DND-41 (cell line): Measurements from ENCODE around the gene FBN1.

Experiments
- ATAC-seq: fragments of 200-7000 bp; cut with Tn5 transposase; 3 replicates; pipeline ENCODE4 v1.9.1; 2021; ENCODE audit warnings: low read depth; ENCODE audit not compliant: insufficient read depth
- DNase-seq: peaks from one replicate; pipeline ENCODE4 v3.0.0-alpha.2; 2020
- H2AFZ ChIP-seq: 2 replicates; pipeline ENCODE4 v1.6.0; 2012; ENCODE audit warnings: low read depth, low read length
- H3K27ac ChIP-seq: 2 replicates; pipeline ENCODE4 v1.5.1; 2012; ENCODE audit warnings: low read length, inconsistent platforms
- H3K27me3 ChIP-seq: fragments of 200-600 bp; sonication (generic); 2 replicates; pipeline ENCODE4 v1.6.0; 2012; ENCODE audit warnings: low read length, mild to moderate bottlenecking, inconsistent platforms; ENCODE audit not compliant: insufficient read depth, poor library complexity
- H3K36me3 ChIP-seq: 2 replicates; pipeline ENCODE4 v1.5.1; 2012; ENCODE audit warnings: low read length, inconsistent platforms; ENCODE audit not compliant: insufficient read depth
- H3K4me1 ChIP-seq: 2 replicates; pipeline ENCODE4 v1.5.1; 2012; ENCODE audit warnings: mild to moderate bottlenecking, low read length; ENCODE audit not compliant: insufficient read depth
- H3K4me2 ChIP-seq: 2 replicates; pipeline ENCODE4 v1.6.0; 2012; ENCODE audit warnings: mild to moderate bottlenecking, moderate library complexity, low read length, inconsistent platforms; ENCODE audit not compliant: insufficient read depth
- H3K4me3 ChIP-seq, 2 experiments: fragments of 200-600 bp in 1 of 2; shearing (Covaris generic) in 1 of 2; 2 replicates each; pipeline ENCODE4 v1.5.1; 2012 to 2016; ENCODE audit warnings: inconsistent platforms in 2 of 2, low read length in 2 of 2, mild to moderate bottlenecking in 2 of 2, low read depth in 1 of 2, moderate library complexity in 1 of 2
- H3K79me2 ChIP-seq: 2 replicates; pipeline ENCODE4 v1.6.0; 2012; ENCODE audit warnings: low read length, inconsistent platforms; ENCODE audit not compliant: insufficient read depth
- H3K9ac ChIP-seq: 2 replicates; pipeline ENCODE4 v1.6.0; 2012; ENCODE audit warnings: low read depth, mild to moderate bottlenecking, inconsistent platforms, low read length, moderate library complexity
- H3K9me3 ChIP-seq: 2 replicates; pipeline ENCODE4 v1.5.1; 2012; ENCODE audit warnings: low read length, moderate library complexity, mild to moderate bottlenecking, inconsistent platforms; ENCODE audit not compliant: insufficient read depth, severe bottlenecking
- H4K20me1 ChIP-seq: 2 replicates; pipeline ENCODE4 v1.6.0; 2012; ENCODE audit warnings: low read length; ENCODE audit not compliant: insufficient read depth
- CTCF ChIP-seq: IDR thresholded peaks from 2 replicates; pipeline ENCODE4 v1.5.1; 2012; ENCODE audit warnings: borderline replicate concordance, low read length, moderate library complexity, mild to moderate bottlenecking; ENCODE audit not compliant: poor library complexity, severe bottlenecking; ENCODE audit errors: extremely low read depth
- EZH2 ChIP-seq: IDR thresholded peaks from 3 replicates; pipeline ENCODE4 v1.6.1; 2012; ENCODE audit warnings: borderline replicate concordance, low read depth, mild to moderate bottlenecking, moderate library complexity, low read length, inconsistent platforms; ENCODE audit not compliant: severe bottlenecking

The FBN1 gene

GRCh38 chr15:48440084-48440483 is 205.4 kb downstream of the FBN1 start:
- Histone ChIP-seq H3K27me3 (no peaks in the 10 kb centered on the region), H3K4me1 (no peaks in the 10 kb centered on the region), H3K9ac (no peak overlapping the region), H2AFZ (no peak overlapping the region), H4K20me1 (no peaks in the 10 kb centered on the region), H3K4me2 (no peak overlapping the region), H3K36me3 (no peaks in the 10 kb centered on the region), H3K4me3 (no peak overlapping the region), H3K9me3 (no peaks in the 10 kb centered on the region), H3K79me2 (no peaks in the 10 kb centered on the region), H3K27ac (no peak overlapping the region)
- TF ChIP-seq CTCF (no peak), EZH2 (no peak)
- ATAC-seq (no peak), DNase-seq (no peak)

DNA sequence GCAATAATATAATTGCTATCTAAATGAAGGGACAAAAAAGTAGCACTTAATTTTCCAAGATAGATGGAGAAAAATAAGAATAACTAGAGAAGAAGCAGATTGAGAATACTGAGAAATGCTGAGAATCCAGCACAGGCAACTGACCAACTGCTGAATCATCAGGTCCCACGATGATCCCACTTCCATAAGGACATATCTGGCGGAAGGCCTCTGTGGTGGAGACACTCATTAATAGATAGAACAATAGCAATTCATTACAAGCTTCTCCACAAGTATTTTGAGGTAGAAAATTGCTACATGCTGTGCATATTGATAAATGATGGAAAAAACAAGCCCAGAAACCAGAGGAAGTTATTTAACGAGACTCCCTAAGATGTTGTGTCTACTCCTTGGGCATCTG is 208.3 kb downstream of the FBN1 start:
- no peak for ATAC-seq

GRCh38 chr15:48435321-48435720 is 210.2 kb downstream of the FBN1 start:
- ATAC-seq (no peak), DNase-seq (no peak)
- no peak overlapping the region for H3K27ac ChIP-seq
- no peaks in the 10 kb centered on the region for H3K79me2 ChIP-seq
- no peaks in the 10 kb centered on the region for H3K36me3 ChIP-seq
- no peak overlapping the region for H3K4me2 ChIP-seq
- H3K27me3 ChIP-seq = no peaks in the 10 kb centered on the region
- H3K4me3 ChIP-seq = no peak overlapping the region
- no peak for TF ChIP-seq CTCF
- no peak for TF ChIP-seq EZH2
- H2AFZ ChIP-seq = no peak overlapping the region
- H3K9ac ChIP-seq = no peak overlapping the region
- H3K4me1 ChIP-seq = no peaks in the 10 kb centered on the region
- H4K20me1 ChIP-seq = no peaks in the 10 kb centered on the region
- H3K9me3 ChIP-seq = no peaks in the 10 kb centered on the region

More for the DNA sequence above, 208.3 kb downstream of the FBN1 start:
- no peaks in the 10 kb centered on the region for H3K79me2 ChIP-seq
- no peak for DNase-seq
- no peaks in the 10 kb centered on the region for H3K9me3 ChIP-seq
- no peaks in the 10 kb centered on the region for H3K27me3 ChIP-seq
- no peak overlapping the region for H2AFZ ChIP-seq
- H3K27ac ChIP-seq = no peak overlapping the region
- H3K4me3 ChIP-seq = no peak overlapping the region
- TF ChIP-seq CTCF (no peak), EZH2 (no peak)
- no peaks in the 10 kb centered on the region for H4K20me1 ChIP-seq
- no peaks in the 10 kb centered on the region for H3K36me3 ChIP-seq
- H3K4me1 ChIP-seq = no peaks in the 10 kb centered on the region
- no peak overlapping the region for H3K4me2 ChIP-seq
- H3K9ac ChIP-seq = no peak overlapping the region

GRCh38 chr15:48433226-48433886 is 212.2 kb downstream of the FBN1 start:
- no peak overlapping the region for H2AFZ ChIP-seq
- H3K4me1 ChIP-seq = no peaks in the 10 kb centered on the region
- no peaks in the 10 kb centered on the region for H3K36me3 ChIP-seq
- H3K79me2 ChIP-seq = no peaks in the 10 kb centered on the region
- H3K9me3 ChIP-seq = no peaks in the 10 kb centered on the region
- ATAC-seq (no peak), DNase-seq (no peak)
- no peak overlapping the region for H3K9ac ChIP-seq
- no peak overlapping the region for H3K4me2 ChIP-seq
- no peak for TF ChIP-seq EZH2
- no peak for TF ChIP-seq CTCF
- H3K27ac ChIP-seq = no peak overlapping the region
- H3K4me3 ChIP-seq = no peak overlapping the region
- no peaks in the 10 kb centered on the region for H3K27me3 ChIP-seq
- no peaks in the 10 kb centered on the region for H4K20me1 ChIP-seq
